GM10248 (cell line): ENCODE data around the gene PIK3R1.

Source experiments
- CTCF ChIA-PET: fragments of 300-600 bp; sonication (Branson Sonifier 250); formaldehyde crosslinking; extraction: SDS; loops from one replicate; lab custom pipeline; 2021; ENCODE audit warnings: antibody characterized with exemption; lab: Yijun Ruan, JAX
- POLR2A ChIA-PET: fragments of 350-650 bp; sonication (Branson Sonifier 250); formaldehyde crosslinking; extraction: SDS; loops from one replicate; lab custom pipeline; 2020; ENCODE audit warnings: antibody characterized with exemption; lab: Yijun Ruan, JAX
- DNase-seq: peaks from one replicate; pipeline ENCODE4 v3.0.0; 2012; ENCODE audit errors: extremely low spot score
- TF ChIP-seq, protein P1 (sequence below): IDR thresholded peaks from 2 replicates; pipeline ENCODE4 v1.5.1; 2012; ENCODE audit warnings: mild to moderate bottlenecking, low read depth; ENCODE audit errors: extremely low read depth, missing control alignments, control extremely low read depth

The PIK3R1 gene

DNA sequence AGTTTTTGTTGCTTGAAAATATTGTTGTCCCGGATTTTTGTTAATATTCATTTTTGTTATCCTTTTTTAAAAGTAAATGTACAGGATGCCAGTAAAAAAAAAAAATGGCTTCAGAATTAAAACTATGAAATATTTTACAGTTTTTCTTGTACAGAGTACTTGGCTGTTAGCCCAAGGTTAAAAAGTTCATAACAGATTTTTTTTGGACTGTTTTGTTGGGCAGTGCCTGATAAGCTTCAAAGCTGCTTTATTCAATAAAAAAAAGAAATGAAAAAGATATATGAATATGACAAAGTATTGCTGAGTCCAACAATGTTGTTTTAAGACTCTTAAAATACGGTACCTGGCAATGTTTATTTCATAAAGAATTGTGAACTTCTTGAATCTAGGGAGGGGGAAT lies 82.9 kb downstream of the PIK3R1 start:
- DNase-seq, result no peak
- POLR2A ChIA-PET, result interaction anchor here (0.7 kb wide), 1 partner anchor 159 kb away, joined by 3 read pairs; no protein-coding TSS in a partner anchor
- TF ChIP-seq, protein P1, sequence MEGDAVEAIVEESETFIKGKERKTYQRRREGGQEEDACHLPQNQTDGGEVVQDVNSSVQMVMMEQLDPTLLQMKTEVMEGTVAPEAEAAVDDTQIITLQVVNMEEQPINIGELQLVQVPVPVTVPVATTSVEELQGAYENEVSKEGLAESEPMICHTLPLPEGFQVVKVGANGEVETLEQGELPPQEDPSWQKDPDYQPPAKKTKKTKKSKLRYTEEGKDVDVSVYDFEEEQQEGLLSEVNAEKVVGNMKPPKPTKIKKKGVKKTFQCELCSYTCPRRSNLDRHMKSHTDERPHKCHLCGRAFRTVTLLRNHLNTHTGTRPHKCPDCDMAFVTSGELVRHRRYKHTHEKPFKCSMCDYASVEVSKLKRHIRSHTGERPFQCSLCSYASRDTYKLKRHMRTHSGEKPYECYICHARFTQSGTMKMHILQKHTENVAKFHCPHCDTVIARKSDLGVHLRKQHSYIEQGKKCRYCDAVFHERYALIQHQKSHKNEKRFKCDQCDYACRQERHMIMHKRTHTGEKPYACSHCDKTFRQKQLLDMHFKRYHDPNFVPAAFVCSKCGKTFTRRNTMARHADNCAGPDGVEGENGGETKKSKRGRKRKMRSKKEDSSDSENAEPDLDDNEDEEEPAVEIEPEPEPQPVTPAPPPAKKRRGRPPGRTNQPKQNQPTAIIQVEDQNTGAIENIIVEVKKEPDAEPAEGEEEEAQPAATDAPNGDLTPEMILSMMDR, result no peak
- CTCF ChIA-PET, result interaction anchor here (1.1 to 4.9 kb wide), 4 partner anchors 11 to 1053 kb away, joined by 4 to 30 read pairs (median 4); no protein-coding TSS in a partner anchor

DNA sequence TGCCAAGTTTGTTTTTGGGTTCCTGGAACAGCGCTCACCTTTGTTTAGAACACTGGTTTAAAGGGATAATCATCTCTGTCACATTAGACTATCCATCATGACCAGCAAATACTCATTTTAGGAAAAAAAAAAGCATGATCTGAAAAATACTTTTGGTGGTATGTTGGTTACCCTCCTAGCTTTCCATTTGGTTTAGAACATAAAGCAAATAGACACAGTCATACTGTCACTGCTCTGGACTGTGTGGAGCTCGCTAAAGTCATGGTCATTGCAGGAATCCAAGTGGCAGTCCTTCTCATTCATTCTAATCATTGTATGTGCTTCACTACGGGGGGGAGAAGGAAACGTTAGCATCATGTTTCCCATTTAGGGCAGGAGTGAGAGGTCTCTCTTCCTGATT lies 83.5 kb downstream of the PIK3R1 start:
- DNase-seq, result no peak
- CTCF ChIA-PET, result interaction anchor here (1.1 to 4.9 kb wide), 4 partner anchors 9 to 1053 kb away, joined by 4 to 30 read pairs (median 6); no protein-coding TSS in a partner anchor
- POLR2A ChIA-PET, result interaction anchor here (0.5 kb wide), 1 partner anchor 27 kb away, joined by 4 read pairs; no protein-coding TSS in a partner anchor
- TF ChIP-seq, protein P1, result no peak

- ChIA-PET CTCF (interaction anchor here (0.8 to 4.9 kb wide), 4 partner anchors 9 to 1054 kb away, joined by 3 to 30 read pairs (median 6); no protein-coding TSS in a partner anchor), POLR2A (interaction anchor here (0.5 kb wide), 1 partner anchor 27 kb away, joined by 4 read pairs; no protein-coding TSS in a partner anchor)
- no peak for DNase-seq
- TF ChIP-seq, protein P1, result no peak
Measured at GRCh38 chr5:68299575-68299974, 84.0 kb downstream of the PIK3R1 start.

DNA sequence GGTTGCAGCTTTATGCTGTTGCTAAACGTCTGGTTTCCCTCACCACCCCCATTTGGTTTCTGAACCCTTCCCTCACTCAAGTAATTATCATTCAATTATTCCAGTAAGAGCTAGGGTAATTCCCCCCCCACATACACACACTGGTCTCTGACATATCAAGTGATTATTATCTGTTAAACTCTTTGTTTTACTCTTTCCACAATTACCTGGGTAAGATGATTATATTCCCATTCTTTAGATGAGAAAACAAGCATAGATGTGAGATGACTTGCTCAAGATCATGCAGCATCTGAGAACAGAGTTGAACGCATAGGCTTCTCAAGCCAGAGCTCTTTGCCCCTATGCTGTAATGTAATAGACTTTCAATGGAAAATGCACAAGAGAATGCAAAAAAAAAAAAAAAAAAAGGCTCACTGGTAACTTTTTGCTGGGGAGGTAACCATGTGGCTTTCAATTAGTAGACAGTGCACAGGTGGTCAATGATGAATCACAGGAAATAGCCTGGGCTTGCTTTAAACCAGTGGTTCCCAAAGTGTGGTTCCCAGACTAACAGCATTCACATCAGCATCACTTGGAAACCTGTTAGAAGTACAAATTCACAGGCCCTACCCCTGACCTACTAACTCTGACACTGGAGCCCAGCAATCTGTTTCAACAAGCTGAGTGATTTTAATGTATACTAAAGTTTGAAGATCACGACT lies 87.6 kb downstream of the PIK3R1 start:
- peak; percentile 34 for DNase-seq

GRCh38 chr5:68303754-68304420 lies 88.3 kb downstream of the PIK3R1 start:
- ChIA-PET POLR2A (no interaction called here), CTCF (interaction anchor here (1.2 to 2.0 kb wide), 4 partner anchors 12 to 73 kb away, joined by 3 to 11 read pairs (median 4); no protein-coding TSS in a partner anchor)
- TF ChIP-seq, protein P1, result no peak
- no peak for DNase-seq

More for the DNA sequence above, 87.6 kb downstream of the PIK3R1 start:
- TF ChIP-seq, protein P1, result no peak
- POLR2A ChIA-PET, result interaction anchor here (0.7 to 1.0 kb wide), 2 partner anchors 10 to 117 kb away, joined by 3 read pairs; no protein-coding TSS in a partner anchor
- CTCF ChIA-PET, result interaction anchor here (1.0 to 2.0 kb wide), 6 partner anchors 12 to 74 kb away, joined by 3 to 11 read pairs (median 4); no protein-coding TSS in a partner anchor
